Glutamatergic neuron (in vitro differentiated cells): ENCODE measurements around the gene LCOR. TPM values are rescaled to one million over a fixed set of nuclear protein-coding genes. Genes with fewer than 3 reads are reported as not detected.

Experiments used
- DNase-seq: peaks from one replicate; pipeline ENCODE4 v3.0.0; 2022
- H3K27ac Mint-ChIP-seq: one replicate; pipeline ENCODE4 v1.8.0; 2020; ENCODE audit warnings: mild to moderate bottlenecking, mixed read lengths, inconsistent platforms; ENCODE audit not compliant: unreplicated experiment
- H3K27me3 Mint-ChIP-seq: one replicate; pipeline ENCODE4 v1.8.0; 2020; ENCODE audit warnings: mild to moderate bottlenecking, moderate library complexity, mixed read lengths, inconsistent platforms; ENCODE audit not compliant: unreplicated experiment
- H3K36me3 Mint-ChIP-seq: one replicate; pipeline ENCODE4 v1.8.0; 2020; ENCODE audit warnings: mild to moderate bottlenecking, mixed read lengths, inconsistent platforms; ENCODE audit not compliant: unreplicated experiment
- H3K4me1 Mint-ChIP-seq: one replicate; pipeline ENCODE4 v1.8.0; 2020; ENCODE audit warnings: mild to moderate bottlenecking, low read depth, mixed read lengths, inconsistent platforms; ENCODE audit not compliant: unreplicated experiment
- H3K4me3 Mint-ChIP-seq: one replicate; pipeline ENCODE4 v1.8.0; 2020; ENCODE audit warnings: mild to moderate bottlenecking, mixed read lengths, inconsistent platforms; ENCODE audit not compliant: unreplicated experiment
- H3K9me3 Mint-ChIP-seq: one replicate; pipeline ENCODE4 v1.8.0; 2020; ENCODE audit warnings: mild to moderate bottlenecking, moderate library complexity, mixed read lengths, inconsistent platforms; ENCODE audit not compliant: unreplicated experiment
- CTCF ChIP-seq: fragments of 200-600 bp; sonication (generic); IDR thresholded peaks from one replicate; pipeline ENCODE4 v1.5.0; 2021; ENCODE audit not compliant: partially characterized antibody, unreplicated experiment
- total RNA-seq: library from RNA; stranded (reverse); fragmentation: NEBNext Ultra II Directional; extraction: Animal tissue kit (Norgen Biotek cat#: 25700); gene quantifications from one replicate; pipeline ENCODE4 v1.2.1, GENCODE V29; 2021; ENCODE audit not compliant: unreplicated experiment

LCOR gene
- total RNA-seq, 1 donor from 2014 or later: 132 TPM

- peaks cover 1% of the 10 kb centered on the region for H3K9me3 Mint-ChIP-seq
These were observed 31.9 kb downstream of the LCOR start for GRCh38 chr10:96863922-96864543.

GRCh38 chr10:96873086-96873485 lies 41.0 kb downstream of the LCOR start:
- no peaks in the 10 kb centered on the region for H3K36me3 Mint-ChIP-seq
- TF ChIP-seq CTCF: no peak
- no peaks in the 10 kb centered on the region for H3K9me3 Mint-ChIP-seq
- H3K4me1 Mint-ChIP-seq: peaks cover 1% of the 10 kb centered on the region
- H3K27ac Mint-ChIP-seq: no peak overlapping the region
- no peak for DNase-seq
- peaks cover 3% of the 10 kb centered on the region for H3K27me3 Mint-ChIP-seq
- no peak overlapping the region for H3K4me3 Mint-ChIP-seq

More at GRCh38 chr10:96863922-96864543, 31.9 kb downstream of the LCOR start:
- TF ChIP-seq CTCF: no peak
- Mint-ChIP-seq H3K36me3 (no peaks in the 10 kb centered on the region), H3K27ac (no peak overlapping the region), H3K4me1 (peaks cover 8% of the 10 kb centered on the region), H3K4me3 (no peak overlapping the region), H3K27me3 (peaks cover 6% of the 10 kb centered on the region)
- no peak for DNase-seq

- H3K27ac Mint-ChIP-seq: no peak overlapping the region
- H3K9me3 Mint-ChIP-seq: no peaks in the 10 kb centered on the region
- H3K27me3 Mint-ChIP-seq: peaks cover 3% of the 10 kb centered on the region
- H3K4me3 Mint-ChIP-seq: no peak overlapping the region
- no peaks in the 10 kb centered on the region for H3K36me3 Mint-ChIP-seq
- H3K4me1 Mint-ChIP-seq: peaks cover 1% of the 10 kb centered on the region
- TF ChIP-seq CTCF: no peak
- no peak for DNase-seq
These were observed 41.8 kb downstream of the LCOR start for GRCh38 chr10:96873756-96874467.

- H3K27me3 Mint-ChIP-seq: peaks cover 1% of the 10 kb centered on the region
- H3K9me3 Mint-ChIP-seq: no peaks in the 10 kb centered on the region
- no peak for DNase-seq
- H3K4me3 Mint-ChIP-seq: no peak overlapping the region
- peaks cover 10% of the 10 kb centered on the region for H3K4me1 Mint-ChIP-seq
- no peak overlapping the region for H3K27ac Mint-ChIP-seq
- TF ChIP-seq CTCF: no peak
- no peaks in the 10 kb centered on the region for H3K36me3 Mint-ChIP-seq
These were observed 46.0 kb downstream of the LCOR start for GRCh38 chr10:96878057-96878456.

- no peak for DNase-seq
- no peaks in the 10 kb centered on the region for H3K27me3 Mint-ChIP-seq
- H3K4me1 Mint-ChIP-seq: peaks cover 15% of the 10 kb centered on the region
- no peak overlapping the region for H3K4me3 Mint-ChIP-seq
- no peak for TF ChIP-seq CTCF
- H3K27ac Mint-ChIP-seq: no peak overlapping the region
- no peaks in the 10 kb centered on the region for H3K9me3 Mint-ChIP-seq
- H3K36me3 Mint-ChIP-seq: no peaks in the 10 kb centered on the region
These were observed 48.5 kb downstream of the LCOR start for GRCh38 chr10:96880575-96880974.
